Endothelial cell of umbilical vein (primary cell): ENCODE data around the gene VEZT. TPM values are rescaled to one million over a fixed set of nuclear protein-coding genes. Genes with fewer than 3 reads are reported as not detected.

ENCODE experiments used
- BruUV-seq: library from RNA; stranded (reverse); fragments of 400-500 nt; replicated peaks from 2 replicates; lab custom pipeline; 2021; lab: Mats Ljungman, UMichigan
- CTCF ChIA-PET: fragments of 300-600, 350-600 bp; sonication (Branson Sonifier 250); formaldehyde crosslinking; loops from one replicate; lab custom pipeline; 2021; ENCODE audit warnings: antibody characterized with exemption, inconsistent platforms; lab: Charles Lee
- POLR2A ChIA-PET: fragments of 300-600, 350-600 bp; sonication (Branson Sonifier 250); formaldehyde crosslinking; loops from one replicate; lab custom pipeline; 2021; ENCODE audit warnings: antibody characterized with exemption, inconsistent platforms; lab: Charles Lee
- DNase-seq: peaks from one replicate; pipeline ENCODE4 v3.0.0-alpha.2; 2011; ENCODE audit warnings: low read depth, low spot score
- FAIRE-seq: peaks from 2 replicates; lab custom pipeline; 2011; peaks lifted over from hg19 to GRCh38; lab: Jason Lieb, UNC
- H2AFZ ChIP-seq: 2 replicates; pipeline ENCODE4 v1.6.0; 2012; ENCODE audit warnings: low read depth, low read length, control low read depth, inconsistent platforms
- H3K27ac ChIP-seq: 2 replicates; pipeline ENCODE4 v1.5.1; 2011; ENCODE audit warnings: low read depth, mild to moderate bottlenecking, control low read depth, low read length, moderate library complexity; ENCODE audit not compliant: insufficient read depth
- H3K27me3 ChIP-seq, 2 experiments: 2 replicates each; pipeline versions ENCODE4 v1.6.0 to v1.6.1; 2011; ENCODE audit warnings: low read length in 2 of 2, mixed read lengths in 1 of 2; ENCODE audit not compliant: control insufficient read depth in 2 of 2, insufficient read depth in 2 of 2
- H3K36me3 ChIP-seq, 2 experiments: 2 replicates in 1 of 2; 3 replicates in 1 of 2; pipeline ENCODE4 v1.5.1; 2011; ENCODE audit warnings: low read length in 2 of 2, mild to moderate bottlenecking in 1 of 2, moderate library complexity in 1 of 2; ENCODE audit not compliant: control insufficient read depth in 2 of 2, insufficient read depth in 2 of 2; ENCODE audit errors: extremely low read depth in 1 of 2
- H3K4me1 ChIP-seq: 3 replicates; pipeline ENCODE4 v1.5.1; 2011; ENCODE audit warnings: mild to moderate bottlenecking, low read length; ENCODE audit not compliant: control insufficient read depth, insufficient read depth; ENCODE audit errors: extremely low read depth
- H3K4me2 ChIP-seq: 2 replicates; pipeline ENCODE4 v1.6.1; 2011; ENCODE audit warnings: low read length, control low read depth, mixed read lengths; ENCODE audit not compliant: insufficient read depth
- H3K4me3 ChIP-seq, 3 experiments: fragments of 200-600 bp in 1 of 3; sonication (generic), shearing (Covaris generic) in 1 of 3; replicated peaks in 1 of 3; 2 replicates each; pipeline ENCODE4 v1.5.1; 2011 to 2016; ENCODE audit warnings: control low read depth in 3 of 3, low read length in 3 of 3, mild to moderate bottlenecking in 2 of 3, inconsistent platforms in 1 of 3, low read depth in 1 of 3, moderate library complexity in 1 of 3; ENCODE audit not compliant: insufficient read depth in 1 of 3
- H3K79me2 ChIP-seq: 2 replicates; pipeline ENCODE4 v1.6.0; 2012; ENCODE audit warnings: low read length, inconsistent platforms; ENCODE audit not compliant: control insufficient read depth, insufficient read depth
- H3K9ac ChIP-seq: replicated peaks from 2 replicates; pipeline ENCODE3; 2011; ENCODE audit warnings: low read length, control low read depth; ENCODE audit not compliant: insufficient read depth; ENCODE audit errors: extremely low read depth
- H3K9me1 ChIP-seq: replicated peaks from 3 replicates; pipeline ENCODE4 v1.6.0; 2011; ENCODE audit warnings: mild to moderate bottlenecking, low read length; ENCODE audit not compliant: control insufficient read depth, insufficient read depth; ENCODE audit errors: extremely low read depth
- H3K9me3 ChIP-seq: replicated peaks from 2 replicates; pipeline ENCODE4 v1.5.1; 2012; ENCODE audit warnings: low read length, inconsistent platforms; ENCODE audit not compliant: control insufficient read depth, insufficient read depth
- H4K20me1 ChIP-seq: replicated peaks from 2 replicates; pipeline ENCODE3; 2011; ENCODE audit warnings: mild to moderate bottlenecking, low read length; ENCODE audit not compliant: control insufficient read depth, insufficient read depth; ENCODE audit errors: extremely low read depth
- FOS ChIP-seq: IDR thresholded peaks from 2 replicates; pipeline ENCODE4 v1.6.1; 2011; ENCODE audit warnings: mild to moderate bottlenecking, low read length, moderate library complexity, borderline replicate concordance; ENCODE audit not compliant: insufficient read depth
- GATA2 ChIP-seq: IDR thresholded peaks from 2 replicates; pipeline ENCODE4 v1.7.0; 2011; ENCODE audit warnings: low read depth, mild to moderate bottlenecking, moderate library complexity, mixed read lengths, low read length; ENCODE audit not compliant: insufficient read length, insufficient read depth
- JUN ChIP-seq: IDR thresholded peaks from 2 replicates; pipeline ENCODE4 v1.6.1; 2011; ENCODE audit warnings: borderline replicate concordance, low read depth; ENCODE audit not compliant: insufficient read length, insufficient read depth
- MYC ChIP-seq: IDR thresholded peaks from one replicate; pipeline ENCODE4 v1.6.1; 2011; ENCODE audit warnings: mild to moderate bottlenecking, low read depth, low read length
- POLR2A ChIP-seq: IDR thresholded peaks from 2 replicates; pipeline ENCODE4 v1.6.1; 2012; ENCODE audit warnings: low read depth, mild to moderate bottlenecking, control low read depth, low read length
- POLR2AphosphoS5 ChIP-seq: IDR thresholded peaks from 2 replicates; pipeline ENCODE4 v1.6.1; 2012; ENCODE audit warnings: low read depth, mild to moderate bottlenecking, control low read depth, low read length, moderate library complexity; ENCODE audit not compliant: insufficient read depth
- dilution Hi-C: fragments of 300-500 bp; cut with MboI; formaldehyde crosslinking; loops from one replicate; pipeline ENCODE4 v1.15.0; 2019; ENCODE audit warnings: low sequenced_read_pairs; ENCODE audit not compliant: extremely low pct_ligation_motif_present
- intact Hi-C: fragments of 100-400 bp; cut with micrococcal nuclease; formaldehyde crosslinking; loops from one replicate; pipeline ENCODE4 v1.10.0; 2022
- polyA plus RNA-seq, 4 experiments: library from polyadenylated mRNA; depleted of rRNA in 3 of 4; stranded (reverse) in 3 of 4; unstranded in 1 of 4; fragments of >200 nt; gene quantifications; 2 replicates each; pipeline versions ENCODE4 v1.2.1 to v1.2.3, GENCODE V29; 2011 to 2012; ENCODE audit warnings: missing spikeins in 1 of 4
- total RNA-seq: library from RNA; stranded (reverse); gene quantifications from 2 replicates; pipeline ENCODE4 v1.2.3, GENCODE V29; 2021
- TF ChIP-seq, protein P1 (sequence below), 2 donors: IDR thresholded peaks; 1 replicate in 1 of 2; 2 replicates in 1 of 2; pipeline ENCODE4 v1.5.1; 2011; ENCODE audit warnings: low read length in 2 of 2, mild to moderate bottlenecking in 2 of 2, moderate library complexity in 2 of 2, control low read depth in 1 of 2, inconsistent platforms in 1 of 2, low read depth in 1 of 2; ENCODE audit not compliant: insufficient read depth in 1 of 2; ENCODE audit errors: extremely low read depth in 1 of 2
- TF ChIP-seq, protein P2 (sequence below): IDR thresholded peaks from 2 replicates; pipeline ENCODE4 v1.6.1; 2011; ENCODE audit not compliant: insufficient read depth, insufficient read length

The VEZT gene
- total and polyA plus RNA-seq, 2 donors (not counting 3 experiments of a cell fraction or from before 2014, with no cell fraction given), result 57.8 to 91.3 TPM

DNA sequence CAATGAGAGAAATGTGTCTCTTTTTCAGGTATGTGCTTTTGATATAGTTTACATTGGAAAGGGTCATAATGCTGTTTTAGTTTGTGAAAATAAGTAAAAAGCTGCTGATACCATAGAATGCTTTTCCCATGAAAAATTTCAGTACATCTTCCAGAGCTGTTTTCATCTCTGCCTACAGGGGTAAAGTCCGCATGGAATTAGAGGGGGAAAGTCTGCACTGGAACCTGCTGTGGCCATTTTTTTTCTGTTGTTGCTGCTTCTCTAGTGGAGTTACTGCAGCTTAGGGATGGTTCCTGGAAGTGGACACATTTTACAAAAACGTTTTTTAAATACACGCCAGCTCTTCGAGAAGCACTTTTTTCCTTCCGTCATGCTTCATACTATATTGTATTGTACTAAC lies 81.3 kb downstream of the VEZT start:
- no TSS peak for BruUV-seq
- dilution Hi-C loops, result no loop called here
- CTCF ChIA-PET, result interaction anchor here (1.1 to 1.2 kb wide), 3 partner anchors 10 to 236 kb away, joined by 3 read pairs; no protein-coding TSS in a partner anchor

DNA sequence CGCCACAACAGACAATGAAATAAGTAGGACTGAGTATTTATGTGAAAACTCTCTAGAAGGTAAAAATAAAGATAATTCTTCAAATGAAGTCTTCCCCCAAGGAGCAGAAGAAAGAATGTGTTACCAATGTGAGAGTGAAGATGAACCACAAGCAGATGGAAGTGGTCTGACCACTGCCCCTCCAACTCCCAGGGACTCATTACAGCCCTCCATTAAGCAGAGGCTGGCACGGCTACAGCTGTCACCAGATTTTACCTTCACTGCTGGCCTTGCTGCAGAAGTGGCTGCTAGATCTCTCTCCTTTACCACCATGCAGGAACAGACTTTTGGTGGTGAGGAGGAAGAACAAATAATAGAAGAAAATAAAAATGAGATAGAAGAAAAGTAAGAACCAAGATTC lies 82.7 kb downstream of the VEZT start:
- no peaks in the 10 kb centered on the region for H3K9me3 ChIP-seq
- TF ChIP-seq GATA2 (no peak), FOS (no peak), POLR2AphosphoS5 (no peak), POLR2A (no peak), JUN (no peak)
- TF ChIP-seq, protein P1, sequence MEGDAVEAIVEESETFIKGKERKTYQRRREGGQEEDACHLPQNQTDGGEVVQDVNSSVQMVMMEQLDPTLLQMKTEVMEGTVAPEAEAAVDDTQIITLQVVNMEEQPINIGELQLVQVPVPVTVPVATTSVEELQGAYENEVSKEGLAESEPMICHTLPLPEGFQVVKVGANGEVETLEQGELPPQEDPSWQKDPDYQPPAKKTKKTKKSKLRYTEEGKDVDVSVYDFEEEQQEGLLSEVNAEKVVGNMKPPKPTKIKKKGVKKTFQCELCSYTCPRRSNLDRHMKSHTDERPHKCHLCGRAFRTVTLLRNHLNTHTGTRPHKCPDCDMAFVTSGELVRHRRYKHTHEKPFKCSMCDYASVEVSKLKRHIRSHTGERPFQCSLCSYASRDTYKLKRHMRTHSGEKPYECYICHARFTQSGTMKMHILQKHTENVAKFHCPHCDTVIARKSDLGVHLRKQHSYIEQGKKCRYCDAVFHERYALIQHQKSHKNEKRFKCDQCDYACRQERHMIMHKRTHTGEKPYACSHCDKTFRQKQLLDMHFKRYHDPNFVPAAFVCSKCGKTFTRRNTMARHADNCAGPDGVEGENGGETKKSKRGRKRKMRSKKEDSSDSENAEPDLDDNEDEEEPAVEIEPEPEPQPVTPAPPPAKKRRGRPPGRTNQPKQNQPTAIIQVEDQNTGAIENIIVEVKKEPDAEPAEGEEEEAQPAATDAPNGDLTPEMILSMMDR (IDR thresholded peaks at IDR 0.05; ENCODE audit: extremely low read depth in 1 of 2, insufficient read depth in 1 of 2, low read depth in 1 of 2, low read length in 2 of 2), result no peak
- TF ChIP-seq, protein P2, sequence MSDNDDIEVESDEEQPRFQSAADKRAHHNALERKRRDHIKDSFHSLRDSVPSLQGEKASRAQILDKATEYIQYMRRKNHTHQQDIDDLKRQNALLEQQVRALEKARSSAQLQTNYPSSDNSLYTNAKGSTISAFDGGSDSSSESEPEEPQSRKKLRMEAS, result no peak
- no peak for DNase-seq
- peaks cover 42% of the 10 kb centered on the region for H3K4me1 ChIP-seq
- H3K36me3 ChIP-seq, result peaks cover 8 to 10% of the 10 kb centered on the region in 2 experiments
- BruUV-seq, result TSS peak; percentile 48
- H3K9me1 ChIP-seq, result no peaks in the 10 kb centered on the region
- peaks cover 2% of the 10 kb centered on the region for H3K79me2 ChIP-seq
- H3K4me3 ChIP-seq, result no peak overlapping the region
- H3K9ac ChIP-seq, result no peak overlapping the region
- H3K27ac ChIP-seq, result no peak overlapping the region
- dilution Hi-C loops (no loop called here), intact Hi-C loops (no loop called here)
- FAIRE-seq, result no peak
- no peak overlapping the region for H3K4me2 ChIP-seq
- no peak overlapping the region for H2AFZ ChIP-seq
- ChIA-PET POLR2A (no interaction called here), CTCF (no interaction called here)
- no peaks in the 10 kb centered on the region for H3K27me3 ChIP-seq
- no peaks in the 10 kb centered on the region for H4K20me1 ChIP-seq

More for the DNA sequence above, 81.3 kb downstream of the VEZT start:
- intact Hi-C loops, result no loop called here
- Histone ChIP-seq H3K9me1 (no peaks in the 10 kb centered on the region), H4K20me1 (no peaks in the 10 kb centered on the region), H3K4me1 (peaks cover 29% of the 10 kb centered on the region), H2AFZ (no peak overlapping the region), H3K27me3 (no peaks in the 10 kb centered on the region), H3K36me3 (peaks cover 12 to 15% of the 10 kb centered on the region in 2 experiments), H3K9ac (no peak overlapping the region), H3K27ac (no peak overlapping the region), H3K4me3 (no peak overlapping the region), H3K79me2 (peaks cover 2% of the 10 kb centered on the region), H3K4me2 (no peak overlapping the region), H3K9me3 (no peaks in the 10 kb centered on the region)
- POLR2A ChIA-PET, result no interaction called here
- no peak for DNase-seq
- no peak for TF ChIP-seq MYC
- TF ChIP-seq, protein P1 (IDR thresholded peaks at IDR 0.05; ENCODE audit: extremely low read depth in 1 of 2, insufficient read depth in 1 of 2, low read depth in 1 of 2, low read length in 2 of 2), result no peak
- TF ChIP-seq POLR2A, result no peak
- FAIRE-seq, result no peak
